GM19372 (cell line): ENCODE measurements around the gene TRMT61A.

Source experiments
- ATAC-seq: cut with Tn5 transposase; IDR thresholded peaks from one replicate; pipeline ENCODE4 v1.9.1; 2021; ENCODE audit warnings: mild to moderate bottlenecking, low read depth, moderate library complexity; ENCODE audit not compliant: unreplicated experiment

TRMT61A gene

GRCh38 chr14:103533999-103534575, 5.1 kb downstream of the TRMT61A start:
- ATAC-seq: no peak

GRCh38 chr14:103534576-103535061, 5.6 kb downstream of the TRMT61A start:
- no peak for ATAC-seq

- no peak for ATAC-seq
Observed at GRCh38 chr14:103535081-103535890, 6.3 kb downstream of the TRMT61A start.

- ATAC-seq: no peak
Observed at GRCh38 chr14:103535891-103536565, 7.0 kb downstream of the TRMT61A start.

- ATAC-seq: no peak
Observed at GRCh38 chr14:103536693-103537092, 7.7 kb downstream of the TRMT61A start.

GRCh38 chr14:103537175-103537990, 8.4 kb downstream of the TRMT61A start:
- ATAC-seq: no peak

GRCh38 chr14:103538291-103539055, 9.5 kb downstream of the TRMT61A start:
- ATAC-seq: no peak

GRCh38 chr14:103539056-103539825, 10.2 kb downstream of the TRMT61A start:
- ATAC-seq: no peak

GRCh38 chr14:103540821-103541708, 12.1 kb downstream of the TRMT61A start:
- ATAC-seq: no peak

GRCh38 chr14:103541709-103542604, 13.0 kb downstream of the TRMT61A start:
- ATAC-seq: no peak

GRCh38 chr14:103542605-103543088, 13.7 kb downstream of the TRMT61A start:
- no peak for ATAC-seq

GRCh38 chr14:103543140-103543539, 14.1 kb downstream of the TRMT61A start:
- no peak for ATAC-seq

GRCh38 chr14:103543721-103544387, 14.9 kb downstream of the TRMT61A start:
- ATAC-seq: no peak

- no peak for ATAC-seq
Observed at GRCh38 chr14:103544388-103545218, 15.6 kb downstream of the TRMT61A start.

- no peak for ATAC-seq
Observed at GRCh38 chr14:103545219-103545914, 16.4 kb downstream of the TRMT61A start.
